SJCRH30 (cell line): ENCODE results near the gene RAB11FIP3. TPM values are rescaled to one million over a fixed set of nuclear protein-coding genes. Genes with fewer than 3 reads are reported as not detected.
A peak's percentile ranks its signal among the peaks of the same experiment; 100 is the strongest.
"Not testable (repeated sequence)": the region's sequence is repeated elsewhere in the genome, so short reads cannot be mapped to it uniquely, and the experiment has no call there.

Experiments used
- DNase-seq, 2 experiments: peaks; one replicate each; pipeline ENCODE4 v3.0.0-alpha.2; 2015 to 2020
- H3K27ac ChIP-seq: fragments of 250-450 bp; sonication (Bioruptor Pico); 2 replicates; pipeline ENCODE4 v1.5.1; 2020; ENCODE audit warnings: mild to moderate bottlenecking, moderate library complexity
- H3K27me3 ChIP-seq: fragments of 250-450 bp; sonication (Bioruptor Pico); 2 replicates; pipeline ENCODE4 v1.5.1; 2020; ENCODE audit warnings: mild to moderate bottlenecking, moderate library complexity
- H3K36me3 ChIP-seq: fragments of 250-450 bp; sonication (Bioruptor Pico); 2 replicates; pipeline ENCODE4 v1.5.1; 2020; ENCODE audit warnings: mild to moderate bottlenecking, moderate library complexity
- H3K4me1 ChIP-seq: fragments of 250-450 bp; sonication (Bioruptor Pico); 2 replicates; pipeline ENCODE4 v1.5.1; 2020; ENCODE audit warnings: mild to moderate bottlenecking, moderate library complexity
- H3K4me3 ChIP-seq: fragments of 250-450 bp; sonication (Bioruptor Pico); 2 replicates; pipeline ENCODE4 v1.5.1; 2020; ENCODE audit warnings: mild to moderate bottlenecking, moderate library complexity
- H3K9me3 ChIP-seq: fragments of 250-450 bp; sonication (Bioruptor Pico); replicated peaks from 2 replicates; pipeline ENCODE4 v1.5.1; 2020; ENCODE audit warnings: mild to moderate bottlenecking, moderate library complexity
- total RNA-seq: library from RNA; depleted of rRNA; stranded (reverse); fragments of >200 nt; shearing (Covaris generic); gene quantifications from 2 replicates; pipeline ENCODE4 v1.2.3, GENCODE V29; 2014

Gene RAB11FIP3
- total RNA-seq, 1 experiment from 2014 or later: 30.2 TPM

DNA sequence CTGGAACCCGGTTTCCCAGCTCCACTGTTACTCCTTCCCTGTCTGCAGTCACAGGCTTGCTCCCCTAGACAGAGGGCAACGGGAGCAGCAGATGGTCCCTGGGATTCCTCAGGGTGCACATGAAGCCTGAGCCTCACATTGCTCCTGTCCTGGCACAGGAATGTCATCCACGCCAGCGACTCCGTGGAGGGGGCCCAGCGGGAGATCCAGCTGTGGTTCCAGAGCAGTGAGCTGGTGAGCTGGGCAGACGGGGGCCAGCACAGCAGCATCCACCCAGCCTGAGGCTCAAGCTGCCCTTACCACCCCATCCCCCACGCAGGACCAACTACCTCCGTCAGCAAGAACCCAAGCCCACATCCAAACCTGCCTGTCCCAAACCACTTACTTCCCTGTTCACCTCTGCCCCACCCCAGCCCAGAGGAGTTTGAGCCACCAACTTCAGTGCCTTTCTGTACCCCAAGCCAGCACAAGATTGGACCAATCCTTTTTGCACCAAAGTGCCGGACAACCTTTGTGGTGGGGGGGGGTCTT, 25.3 kb upstream of the RAB11FIP3 start:
- H3K9me3 ChIP-seq: no peaks in the 10 kb centered on the region
- H3K4me3 ChIP-seq: no peak overlapping the region
- no peaks in the 10 kb centered on the region; the same call in 1 of the 2 replicates for H3K4me1 ChIP-seq
- 0 out of 2 replicates have a peak, but pooled peaks cover 2% of the 10 kb centered on the region for H3K36me3 ChIP-seq
- H3K27ac ChIP-seq: no peak overlapping the region
- DNase-seq: no peak
- no peaks in the 10 kb centered on the region for H3K27me3 ChIP-seq

DNA sequence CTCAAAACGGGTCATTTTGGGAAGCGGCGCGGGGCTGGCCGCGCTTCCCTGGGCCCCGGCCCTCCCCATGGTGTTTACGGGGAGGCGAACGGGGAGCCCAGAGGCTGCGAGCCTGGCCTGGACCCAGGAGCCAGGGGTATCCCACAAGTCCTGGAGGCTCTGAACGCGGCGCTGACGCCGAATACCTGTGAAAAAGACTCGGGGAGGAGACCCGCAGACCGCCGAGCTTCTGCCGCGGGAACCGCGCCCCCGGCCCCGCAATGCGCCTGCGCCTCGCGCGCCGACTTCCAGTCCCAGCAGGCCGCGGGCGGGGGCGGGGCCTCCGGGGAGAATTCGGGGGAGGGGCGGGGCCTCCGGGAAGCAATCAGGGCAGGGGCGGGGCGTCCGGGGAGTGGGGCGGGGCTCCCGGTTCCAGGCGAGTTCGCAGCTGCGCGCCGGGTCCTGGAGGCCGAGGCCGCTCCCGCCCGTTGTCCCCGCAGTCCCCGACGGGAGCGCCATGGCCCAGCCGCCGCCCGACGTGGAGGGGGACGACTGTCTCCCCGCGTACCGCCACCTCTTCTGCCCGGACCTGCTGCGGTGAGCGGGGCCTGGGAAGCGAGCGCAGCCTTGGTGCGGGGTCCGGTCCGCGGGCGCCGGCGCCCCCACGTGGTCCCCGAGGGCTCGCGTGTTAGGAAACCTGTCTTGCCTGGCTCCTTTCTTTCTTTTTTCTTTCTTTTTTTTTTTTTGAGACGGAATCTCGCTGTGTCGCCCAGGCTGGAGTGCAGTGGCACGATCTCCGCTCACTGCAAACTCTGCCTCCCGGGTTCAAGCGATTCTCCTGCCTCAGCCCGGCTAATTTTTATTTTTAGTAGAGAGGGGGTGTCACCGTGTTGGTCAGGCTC, 23.7 kb upstream of the RAB11FIP3 start, which contains the start of gene DECR2:
TSS of gene DECR2 (plus strand) at position 418 of the 881 bp plus-strand sequence. CDS start at position 497, 79 bp downstream.
- Histone ChIP-seq H3K27ac (peak within 1 kb of the TSS; percentile 67), H3K4me1 (no peaks in the 10 kb centered on the region; the same call in 1 of the 2 replicates), H3K36me3 (0 out of 2 replicates have a peak, but pooled peaks cover 2% of the 10 kb centered on the region), H3K4me3 (peak within 1 kb of the TSS; percentile 71), H3K9me3 (no peaks in the 10 kb centered on the region), H3K27me3 (no peaks in the 10 kb centered on the region)
- peak; percentile 94 for DNase-seq

DNA sequence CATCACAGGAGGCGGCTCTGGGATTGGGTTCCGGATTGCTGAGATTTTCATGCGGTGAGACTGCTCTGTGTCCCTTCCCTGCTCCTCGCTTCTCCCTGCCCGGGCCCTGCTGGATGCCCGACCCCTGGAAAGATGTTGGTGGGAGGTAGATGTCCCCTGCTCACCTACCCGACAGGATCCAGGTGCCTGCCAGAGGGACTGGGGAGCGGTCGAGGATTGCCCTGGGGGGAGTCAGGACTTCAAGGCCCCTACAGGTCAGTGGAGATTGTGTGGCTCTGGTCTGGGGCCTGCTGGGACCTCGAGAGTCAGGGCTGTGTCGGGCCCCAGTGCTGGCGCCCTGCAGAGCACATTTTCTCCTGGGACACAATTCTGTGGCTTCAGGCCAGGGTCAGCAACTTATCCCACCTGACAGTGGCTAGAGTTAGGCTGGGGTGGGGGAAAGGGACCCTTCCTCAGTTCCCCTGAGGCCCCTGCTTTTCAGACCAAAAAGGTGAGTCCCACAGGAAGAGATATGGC, 20.4 kb upstream of the RAB11FIP3 start:
- H3K27me3 ChIP-seq: no peaks in the 10 kb centered on the region
- no peak for DNase-seq
- no peaks in the 10 kb centered on the region for H3K4me1 ChIP-seq

DNA sequence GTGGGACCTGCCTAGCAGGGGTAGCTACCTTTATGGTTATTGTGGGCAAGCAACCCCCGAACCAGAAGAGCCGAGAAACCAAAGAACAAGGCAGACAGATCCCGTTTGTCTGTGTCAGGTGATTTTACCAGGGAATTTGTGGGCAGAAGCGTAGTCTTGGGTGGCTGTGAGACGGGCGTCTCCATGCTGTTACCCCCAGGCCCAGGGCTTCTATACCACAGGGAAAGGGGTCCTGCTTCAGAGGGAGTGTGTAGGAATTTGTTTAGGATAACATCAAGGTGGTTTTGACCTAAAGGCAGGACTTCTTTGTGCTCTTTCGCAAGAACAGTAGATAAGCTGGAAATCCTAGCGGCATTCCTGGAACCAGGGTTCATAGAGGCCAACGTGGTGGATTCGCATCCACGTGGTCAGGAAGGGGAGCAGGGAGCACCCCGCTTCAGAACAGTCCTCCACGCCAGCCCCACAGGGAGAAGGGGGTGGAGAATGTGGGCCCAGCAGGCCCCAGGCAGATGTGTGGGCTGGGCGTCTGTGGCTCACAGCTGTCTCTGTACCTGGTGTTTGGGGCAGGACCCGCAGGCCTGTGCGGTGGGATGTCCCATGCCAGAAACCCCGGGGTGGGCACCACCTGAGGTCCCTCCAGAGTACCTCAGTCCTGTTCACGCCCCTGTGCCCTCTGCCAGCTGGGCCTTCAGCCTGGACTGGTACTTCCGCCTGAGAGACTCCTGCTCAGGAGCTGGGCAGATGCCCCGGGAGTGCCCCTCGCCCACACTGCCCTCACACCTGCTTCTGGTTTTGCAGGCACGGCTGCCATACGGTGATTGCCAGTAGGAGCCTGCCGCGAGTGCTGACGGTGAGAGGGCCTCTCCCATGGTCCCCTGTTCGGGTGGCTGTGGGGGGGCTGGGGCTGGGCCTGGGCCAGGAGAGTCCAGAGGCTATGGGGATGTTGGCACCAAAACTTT, 19.6 kb upstream of the RAB11FIP3 start:
- H3K36me3 ChIP-seq: no peaks in the 10 kb centered on the region

More for the DNA sequence above, 20.4 kb upstream of the RAB11FIP3 start:
- no peak overlapping the region for H3K27ac ChIP-seq
- no peaks in the 10 kb centered on the region for H3K9me3 ChIP-seq
- H3K36me3 ChIP-seq: no peaks in the 10 kb centered on the region
- no peak overlapping the region for H3K4me3 ChIP-seq

DNA sequence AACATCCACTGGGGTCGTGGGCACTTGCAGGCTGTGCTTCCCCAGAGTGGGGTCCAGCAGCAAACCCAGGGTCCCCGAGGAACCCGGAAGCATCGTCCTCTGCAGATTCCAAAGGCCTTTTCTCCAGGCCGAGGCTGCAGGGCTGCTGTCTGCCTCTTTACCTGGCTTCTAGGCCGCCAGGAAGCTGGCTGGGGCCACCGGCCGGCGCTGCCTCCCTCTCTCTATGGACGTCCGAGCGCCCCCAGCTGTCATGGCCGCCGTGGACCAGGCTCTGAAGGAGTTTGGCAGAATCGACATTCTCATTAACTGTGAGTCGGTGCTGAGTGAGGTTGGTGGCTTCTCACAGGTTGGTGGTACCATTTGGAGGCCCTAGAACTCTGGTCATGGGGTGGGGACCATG, 18.2 kb upstream of the RAB11FIP3 start:
- DNase-seq: no peak
- Histone ChIP-seq H3K9me3 (no peaks in the 10 kb centered on the region), H3K4me3 (no peak overlapping the region), H3K36me3 (no peaks in the 10 kb centered on the region), H3K27ac (no peak overlapping the region), H3K27me3 (no peaks in the 10 kb centered on the region), H3K4me1 (no peaks in the 10 kb centered on the region)

More for the DNA sequence above, 19.6 kb upstream of the RAB11FIP3 start:
- no peaks in the 10 kb centered on the region for H3K4me1 ChIP-seq
- no peaks in the 10 kb centered on the region for H3K9me3 ChIP-seq
- DNase-seq: no peak
- no peak overlapping the region for H3K4me3 ChIP-seq
- H3K27ac ChIP-seq: no peak overlapping the region
- H3K27me3 ChIP-seq: no peaks in the 10 kb centered on the region

DNA sequence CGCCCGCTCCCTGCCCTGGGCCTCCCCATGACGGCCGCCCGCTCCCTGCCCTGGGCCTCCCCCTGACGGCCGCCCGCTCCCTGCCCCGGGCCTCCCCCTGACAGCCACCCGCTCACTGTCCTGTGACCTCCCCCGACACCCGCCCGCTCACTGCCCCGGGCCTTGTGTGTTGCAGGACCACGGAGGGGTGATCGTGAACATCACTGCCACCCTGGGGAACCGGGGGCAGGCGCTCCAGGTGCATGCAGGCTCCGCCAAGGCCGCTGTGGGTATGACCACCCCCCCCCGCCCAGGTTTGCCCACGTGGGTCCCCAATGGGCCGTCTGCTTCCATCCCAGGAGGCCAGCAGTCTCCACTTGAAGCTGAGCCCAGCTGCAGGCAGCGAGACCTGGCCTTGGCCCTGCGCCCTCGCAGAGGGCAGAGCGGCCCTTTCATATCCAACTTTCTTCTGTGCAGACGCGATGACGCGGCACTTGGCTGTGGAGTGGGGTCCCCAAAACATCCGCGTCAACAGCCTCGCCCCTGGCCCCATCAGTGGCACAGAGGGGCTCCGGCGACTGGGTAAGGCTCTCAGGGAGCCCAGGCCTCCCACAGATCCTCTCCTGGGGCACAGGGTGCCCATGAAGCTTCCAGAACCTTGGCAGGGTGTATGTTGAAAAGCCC, 14.8 kb upstream of the RAB11FIP3 start:
- Histone ChIP-seq H3K36me3 (no peaks in the 10 kb centered on the region), H3K27ac (no peak overlapping the region), H3K27me3 (no peaks in the 10 kb centered on the region), H3K9me3 (no peaks in the 10 kb centered on the region), H3K4me1 (no peaks in the 10 kb centered on the region), H3K4me3 (no peak overlapping the region)
- DNase-seq: no peak

DNA sequence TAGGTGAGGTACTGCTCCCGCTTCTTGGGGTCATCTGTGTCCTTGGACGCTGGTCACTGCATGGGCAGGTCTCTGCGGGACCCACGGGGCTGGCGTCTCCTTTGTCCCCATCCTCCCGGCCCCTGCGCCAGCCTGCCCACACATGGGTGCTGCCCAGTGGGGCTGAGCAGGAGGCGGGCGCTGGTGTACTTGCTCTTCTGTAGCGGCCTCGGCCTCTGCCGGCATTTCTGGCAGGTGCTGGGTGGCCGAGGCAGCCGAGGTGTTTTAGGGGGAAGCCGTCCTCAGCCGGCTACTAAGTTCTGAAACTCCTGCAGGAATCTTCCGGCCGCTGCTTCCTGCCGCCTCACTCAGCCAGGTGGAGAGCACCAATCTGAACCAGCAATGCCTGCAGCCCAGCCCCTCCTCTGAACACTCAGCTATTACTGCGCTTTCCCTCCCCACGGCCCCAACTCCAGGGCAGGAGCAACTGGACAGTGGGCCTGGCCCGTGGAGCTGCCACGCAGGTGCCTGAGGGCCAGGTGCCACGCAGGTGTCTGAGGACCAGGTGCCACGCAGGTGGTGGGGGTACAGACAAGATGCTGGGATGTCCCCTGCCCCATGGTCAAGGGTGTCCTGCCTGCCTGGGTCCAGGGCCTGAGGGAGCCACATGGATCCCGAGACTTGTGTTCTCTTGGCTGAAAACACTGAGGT, 13.7 kb upstream of the RAB11FIP3 start:
- Histone ChIP-seq H3K9me3 (no peaks in the 10 kb centered on the region), H3K4me3 (no peak overlapping the region), H3K4me1 (no peaks in the 10 kb centered on the region), H3K27ac (no peak overlapping the region), H3K36me3 (no peaks in the 10 kb centered on the region), H3K27me3 (no peaks in the 10 kb centered on the region)
- DNase-seq: no peak

DNA sequence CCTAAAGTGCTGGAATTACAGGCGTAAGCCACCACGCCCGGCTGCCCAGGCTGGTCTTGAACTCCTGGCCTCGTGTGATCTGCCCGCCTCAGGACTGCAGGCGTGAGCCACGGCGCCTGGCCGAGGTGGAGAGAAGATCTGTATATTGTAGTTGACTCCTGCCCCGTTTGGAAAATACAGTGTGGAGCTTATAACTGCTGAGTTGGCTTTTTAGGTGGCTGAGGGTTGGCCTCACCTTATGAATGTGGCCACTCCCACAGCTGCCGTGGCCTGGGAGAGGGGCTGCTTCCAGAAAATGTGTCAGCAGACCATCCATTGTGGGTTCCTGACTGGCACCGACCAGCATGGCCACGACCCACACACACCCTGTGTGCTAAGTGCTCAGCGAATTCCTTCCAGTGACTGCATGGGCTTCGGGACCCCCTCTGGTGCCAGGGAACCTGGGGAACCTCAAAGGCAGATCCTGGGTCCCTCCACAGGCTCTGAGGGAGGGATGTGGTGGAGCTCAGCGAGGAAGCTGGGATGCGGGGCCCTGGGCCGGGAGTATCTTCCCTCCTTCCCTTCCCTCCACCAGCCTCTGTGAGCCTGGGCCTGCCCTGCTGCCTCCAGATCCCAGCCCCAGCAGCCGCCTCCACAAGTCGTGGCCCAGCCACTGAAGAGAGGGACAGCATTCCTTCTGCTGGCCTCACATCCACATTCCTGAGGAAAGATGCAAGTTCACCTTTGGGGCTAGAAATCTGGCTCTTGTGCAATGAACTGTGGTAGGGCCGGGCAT, 10.9 kb upstream of the RAB11FIP3 start:
- H3K4me3 ChIP-seq: no peak overlapping the region
- H3K27me3 ChIP-seq: no peaks in the 10 kb centered on the region
- H3K36me3 ChIP-seq: no peaks in the 10 kb centered on the region
- H3K9me3 ChIP-seq: no peaks in the 10 kb centered on the region
- H3K4me1 ChIP-seq: no peaks in the 10 kb centered on the region
- no peak for DNase-seq
- no peak overlapping the region for H3K27ac ChIP-seq

DNA sequence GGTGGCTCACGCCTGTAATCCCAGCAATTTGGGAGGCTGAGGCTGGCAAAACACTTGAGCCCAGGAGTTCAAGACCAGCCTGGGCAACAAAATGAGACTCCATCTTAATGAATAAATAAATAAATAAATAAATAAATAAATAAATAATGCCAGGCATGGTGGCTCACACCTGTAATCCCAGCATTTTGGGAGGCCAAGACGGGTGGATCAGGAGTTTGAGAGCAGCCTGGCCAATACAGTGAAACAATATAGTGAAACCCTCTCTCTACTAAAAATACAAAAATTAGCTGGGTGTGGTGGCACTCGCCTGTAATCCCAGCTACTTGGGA, 10.3 kb upstream of the RAB11FIP3 start:
- not testable (repeated sequence) for DNase-seq, H3K4me1 ChIP-seq, H3K4me3 ChIP-seq, H3K36me3 ChIP-seq, H3K27me3 ChIP-seq, H3K27ac ChIP-seq, H3K9me3 ChIP-seq

DNA sequence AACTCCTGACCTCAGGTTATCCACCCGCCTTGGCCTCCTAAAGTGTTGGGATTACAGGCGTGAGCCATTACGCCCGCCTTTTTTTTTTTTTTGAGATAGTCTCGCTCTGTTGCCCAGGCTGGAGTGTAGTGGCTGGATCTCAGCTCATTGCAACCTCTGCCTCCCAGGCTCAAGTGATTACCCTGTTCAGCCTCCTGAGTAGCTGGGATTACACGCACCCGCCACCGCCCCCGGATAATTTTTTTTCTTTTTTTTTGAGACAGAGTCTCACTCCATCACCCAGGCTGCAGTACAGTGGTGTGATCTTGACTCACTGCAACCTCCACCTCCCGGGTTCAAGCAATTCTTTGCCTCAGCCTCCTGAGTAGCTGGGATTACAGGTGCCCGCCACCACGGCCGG, 3.3 kb upstream of the RAB11FIP3 start:
- not testable (repeated sequence) for H3K27ac ChIP-seq, H3K9me3 ChIP-seq, H3K36me3 ChIP-seq, H3K4me3 ChIP-seq, DNase-seq, H3K4me1 ChIP-seq, H3K27me3 ChIP-seq

DNA sequence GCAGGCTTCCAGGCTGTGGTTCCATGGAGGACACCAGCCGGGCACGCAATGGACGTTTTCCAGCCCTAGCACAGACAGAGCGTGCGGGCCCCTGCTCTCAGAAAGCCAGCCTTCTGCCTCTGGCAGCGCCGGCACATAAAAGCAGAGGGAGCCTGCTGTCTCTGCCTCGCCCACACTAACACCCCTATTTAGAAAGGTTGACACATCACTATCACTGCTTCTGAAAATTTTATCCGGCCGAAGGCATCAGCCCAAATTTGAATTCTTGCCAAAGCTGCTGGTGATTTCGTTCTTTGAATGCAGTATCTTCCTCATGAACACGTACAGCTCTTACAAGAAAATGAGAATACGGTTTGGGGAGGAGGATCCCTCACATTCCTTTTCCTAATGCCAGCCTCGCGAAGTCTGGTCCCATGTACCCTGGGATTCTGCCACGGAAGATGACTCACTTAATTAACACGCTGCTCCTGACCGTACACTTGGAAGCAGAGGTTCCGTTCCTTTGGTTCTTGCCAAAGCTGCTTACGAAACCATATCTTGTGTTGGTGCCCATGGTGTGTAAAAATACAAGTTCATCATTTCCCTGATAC, 1.3 kb upstream of the RAB11FIP3 start:
- peak overlapping the region; percentile 63 for H3K4me3 ChIP-seq
- DNase-seq: peak; percentile 50 to 58
- H3K27ac ChIP-seq: no peak overlapping the region
- H3K36me3 ChIP-seq: no peaks in the 10 kb centered on the region
- H3K9me3 ChIP-seq: no peaks in the 10 kb centered on the region
- no peaks in the 10 kb centered on the region for H3K27me3 ChIP-seq
- no peaks in the 10 kb centered on the region for H3K4me1 ChIP-seq

DNA sequence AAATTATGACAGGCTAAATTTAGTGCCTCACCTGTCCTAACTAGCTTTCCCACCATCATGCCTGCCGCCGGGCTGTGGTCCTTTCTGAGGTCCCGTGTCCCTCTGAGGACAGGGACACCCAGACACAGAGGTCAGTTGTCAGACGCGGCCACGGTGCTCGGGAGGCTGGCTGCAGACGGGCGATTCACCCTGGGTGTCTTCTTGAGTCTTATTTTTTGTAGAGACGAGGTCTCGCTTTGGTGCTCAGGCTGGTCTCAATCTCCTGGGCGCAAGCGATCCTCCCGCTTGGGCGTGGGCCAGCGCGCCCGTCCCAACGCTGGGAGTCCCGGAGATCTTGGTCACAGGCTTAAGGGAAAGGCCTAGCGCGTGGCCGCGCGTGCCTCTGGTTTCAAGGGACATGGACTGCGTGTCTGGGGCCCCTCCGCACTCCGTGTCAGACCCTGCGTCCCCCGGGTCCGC, 797 bp upstream of the RAB11FIP3 start:
- no peaks in the 10 kb centered on the region for H3K27me3 ChIP-seq
- DNase-seq: peak; percentile 30 to 54
- no peaks in the 10 kb centered on the region for H3K36me3 ChIP-seq
- H3K27ac ChIP-seq: no peak overlapping the region
- no peaks in the 10 kb centered on the region for H3K9me3 ChIP-seq
- H3K4me3 ChIP-seq: peak overlapping the region; percentile 63
- H3K4me1 ChIP-seq: no peaks in the 10 kb centered on the region

DNA sequence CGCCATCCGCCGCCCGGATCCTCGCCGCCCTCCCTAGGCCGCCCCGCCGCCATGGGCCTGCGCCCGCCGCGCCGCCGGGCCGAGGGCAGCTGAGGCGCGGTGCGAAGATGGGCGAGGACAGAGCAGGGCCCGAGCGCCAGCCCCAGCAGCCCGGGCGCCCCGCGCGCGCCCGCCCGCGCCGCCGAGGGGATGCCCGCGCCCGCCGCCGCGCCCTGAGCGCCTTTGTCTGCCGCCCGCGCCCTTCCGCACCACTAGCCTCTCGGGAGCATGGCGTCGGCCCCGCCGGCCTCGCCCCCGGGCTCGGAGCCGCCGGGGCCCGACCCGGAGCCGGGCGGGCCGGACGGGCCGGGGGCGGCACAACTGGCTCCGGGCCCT, 278 bp downstream of the RAB11FIP3 start:
- no peaks in the 10 kb centered on the region for H3K4me1 ChIP-seq
- no peak overlapping the region for H3K27ac ChIP-seq
- peak overlapping the region; percentile 63 for H3K4me3 ChIP-seq
- no peak for DNase-seq
- no peaks in the 10 kb centered on the region; the same call in 1 of the 2 replicates for H3K36me3 ChIP-seq
- H3K27me3 ChIP-seq: no peaks in the 10 kb centered on the region
- H3K9me3 ChIP-seq: no peaks in the 10 kb centered on the region
